Endothelial cell of umbilical vein (primary cell): ENCODE results near the gene UBAC1. TPM values are rescaled to one million over a fixed set of nuclear protein-coding genes. Genes with fewer than 3 reads are reported as not detected.

Experiments used
- BruUV-seq: library from RNA; stranded (reverse); fragments of 400-500 nt; replicated peaks from 2 replicates; lab custom pipeline; 2021; lab: Mats Ljungman, UMichigan
- CTCF ChIA-PET: fragments of 300-600, 350-600 bp; sonication (Branson Sonifier 250); formaldehyde crosslinking; loops from one replicate; lab custom pipeline; 2021; ENCODE audit warnings: antibody characterized with exemption, inconsistent platforms; lab: Charles Lee
- POLR2A ChIA-PET: fragments of 300-600, 350-600 bp; sonication (Branson Sonifier 250); formaldehyde crosslinking; loops from one replicate; lab custom pipeline; 2021; ENCODE audit warnings: antibody characterized with exemption, inconsistent platforms; lab: Charles Lee
- DNase-seq: peaks from one replicate; pipeline ENCODE4 v3.0.0-alpha.2; 2011; ENCODE audit warnings: low read depth, low spot score
- FAIRE-seq: peaks from 2 replicates; lab custom pipeline; 2011; peaks lifted over from hg19 to GRCh38; lab: Jason Lieb, UNC
- H2AFZ ChIP-seq: 2 replicates; pipeline ENCODE4 v1.6.0; 2012; ENCODE audit warnings: low read depth, low read length, control low read depth, inconsistent platforms
- H3K27ac ChIP-seq: 2 replicates; pipeline ENCODE4 v1.5.1; 2011; ENCODE audit warnings: low read depth, mild to moderate bottlenecking, control low read depth, low read length, moderate library complexity; ENCODE audit not compliant: insufficient read depth
- H3K27me3 ChIP-seq, 2 experiments: 2 replicates each; pipeline versions ENCODE4 v1.6.0 to v1.6.1; 2011; ENCODE audit warnings: low read length in 2 of 2, mixed read lengths in 1 of 2; ENCODE audit not compliant: control insufficient read depth in 2 of 2, insufficient read depth in 2 of 2
- H3K36me3 ChIP-seq, 2 experiments: 2 replicates in 1 of 2; 3 replicates in 1 of 2; pipeline ENCODE4 v1.5.1; 2011; ENCODE audit warnings: low read length in 2 of 2, mild to moderate bottlenecking in 1 of 2, moderate library complexity in 1 of 2; ENCODE audit not compliant: control insufficient read depth in 2 of 2, insufficient read depth in 2 of 2; ENCODE audit errors: extremely low read depth in 1 of 2
- H3K4me1 ChIP-seq: 3 replicates; pipeline ENCODE4 v1.5.1; 2011; ENCODE audit warnings: mild to moderate bottlenecking, low read length; ENCODE audit not compliant: control insufficient read depth, insufficient read depth; ENCODE audit errors: extremely low read depth
- H3K4me2 ChIP-seq: 2 replicates; pipeline ENCODE4 v1.6.1; 2011; ENCODE audit warnings: low read length, control low read depth, mixed read lengths; ENCODE audit not compliant: insufficient read depth
- H3K4me3 ChIP-seq, 3 experiments: fragments of 200-600 bp in 1 of 3; sonication (generic), shearing (Covaris generic) in 1 of 3; replicated peaks in 1 of 3; 2 replicates each; pipeline ENCODE4 v1.5.1; 2011 to 2016; ENCODE audit warnings: control low read depth in 3 of 3, low read length in 3 of 3, mild to moderate bottlenecking in 2 of 3, inconsistent platforms in 1 of 3, low read depth in 1 of 3, moderate library complexity in 1 of 3; ENCODE audit not compliant: insufficient read depth in 1 of 3
- H3K79me2 ChIP-seq: 2 replicates; pipeline ENCODE4 v1.6.0; 2012; ENCODE audit warnings: low read length, inconsistent platforms; ENCODE audit not compliant: control insufficient read depth, insufficient read depth
- H3K9ac ChIP-seq: replicated peaks from 2 replicates; pipeline ENCODE3; 2011; ENCODE audit warnings: low read length, control low read depth; ENCODE audit not compliant: insufficient read depth; ENCODE audit errors: extremely low read depth
- H3K9me1 ChIP-seq: replicated peaks from 3 replicates; pipeline ENCODE4 v1.6.0; 2011; ENCODE audit warnings: mild to moderate bottlenecking, low read length; ENCODE audit not compliant: control insufficient read depth, insufficient read depth; ENCODE audit errors: extremely low read depth
- H3K9me3 ChIP-seq: replicated peaks from 2 replicates; pipeline ENCODE4 v1.5.1; 2012; ENCODE audit warnings: low read length, inconsistent platforms; ENCODE audit not compliant: control insufficient read depth, insufficient read depth
- H4K20me1 ChIP-seq: replicated peaks from 2 replicates; pipeline ENCODE3; 2011; ENCODE audit warnings: mild to moderate bottlenecking, low read length; ENCODE audit not compliant: control insufficient read depth, insufficient read depth; ENCODE audit errors: extremely low read depth
- EZH2 ChIP-seq: IDR thresholded peaks from 2 replicates; pipeline ENCODE4 v1.6.1; 2012; ENCODE audit warnings: borderline replicate concordance, low read depth, mild to moderate bottlenecking, moderate library complexity, low read length, inconsistent platforms; ENCODE audit not compliant: severe bottlenecking
- FOS ChIP-seq: IDR thresholded peaks from 2 replicates; pipeline ENCODE4 v1.6.1; 2011; ENCODE audit warnings: mild to moderate bottlenecking, low read length, moderate library complexity, borderline replicate concordance; ENCODE audit not compliant: insufficient read depth
- GATA2 ChIP-seq: IDR thresholded peaks from 2 replicates; pipeline ENCODE4 v1.7.0; 2011; ENCODE audit warnings: low read depth, mild to moderate bottlenecking, moderate library complexity, mixed read lengths, low read length; ENCODE audit not compliant: insufficient read length, insufficient read depth
- JUN ChIP-seq: IDR thresholded peaks from 2 replicates; pipeline ENCODE4 v1.6.1; 2011; ENCODE audit warnings: borderline replicate concordance, low read depth; ENCODE audit not compliant: insufficient read length, insufficient read depth
- MAX ChIP-seq: IDR thresholded peaks from 2 replicates; pipeline ENCODE4 v1.6.1; 2011; ENCODE audit not compliant: insufficient read depth, insufficient read length
- MYC ChIP-seq: IDR thresholded peaks from one replicate; pipeline ENCODE4 v1.6.1; 2011; ENCODE audit warnings: mild to moderate bottlenecking, low read depth, low read length
- POLR2A ChIP-seq: IDR thresholded peaks from 2 replicates; pipeline ENCODE4 v1.6.1; 2012; ENCODE audit warnings: low read depth, mild to moderate bottlenecking, control low read depth, low read length
- POLR2AphosphoS5 ChIP-seq: IDR thresholded peaks from 2 replicates; pipeline ENCODE4 v1.6.1; 2012; ENCODE audit warnings: low read depth, mild to moderate bottlenecking, control low read depth, low read length, moderate library complexity; ENCODE audit not compliant: insufficient read depth
- dilution Hi-C: fragments of 300-500 bp; cut with MboI; formaldehyde crosslinking; loops from one replicate; pipeline ENCODE4 v1.15.0; 2019; ENCODE audit warnings: low sequenced_read_pairs; ENCODE audit not compliant: extremely low pct_ligation_motif_present
- intact Hi-C: fragments of 100-400 bp; cut with micrococcal nuclease; formaldehyde crosslinking; loops from one replicate; pipeline ENCODE4 v1.10.0; 2022
- polyA plus RNA-seq, 4 experiments: library from polyadenylated mRNA; depleted of rRNA in 3 of 4; stranded (reverse) in 3 of 4; unstranded in 1 of 4; fragments of >200 nt; gene quantifications; 2 replicates each; pipeline versions ENCODE4 v1.2.1 to v1.2.3, GENCODE V29; 2011 to 2012; ENCODE audit warnings: missing spikeins in 1 of 4
- total RNA-seq: library from RNA; stranded (reverse); gene quantifications from 2 replicates; pipeline ENCODE4 v1.2.3, GENCODE V29; 2021
- TF ChIP-seq, protein P1 (sequence below), 2 donors: IDR thresholded peaks; 1 replicate in 1 of 2; 2 replicates in 1 of 2; pipeline ENCODE4 v1.5.1; 2011; ENCODE audit warnings: low read length in 2 of 2, mild to moderate bottlenecking in 2 of 2, moderate library complexity in 2 of 2, control low read depth in 1 of 2, inconsistent platforms in 1 of 2, low read depth in 1 of 2; ENCODE audit not compliant: insufficient read depth in 1 of 2; ENCODE audit errors: extremely low read depth in 1 of 2

Gene UBAC1
- total and polyA plus RNA-seq, 2 donors (not counting 3 experiments of a cell fraction or from before 2014, with no cell fraction given), result 39.5 to 56.7 TPM

GRCh38 chr9:135995816-135996215 is 34.6 kb upstream of the UBAC1 start:
- no peaks in the 10 kb centered on the region for H3K79me2 ChIP-seq
- DNase-seq, result no peak
- intact Hi-C loops, result no loop called here
- no peak overlapping the region for H3K9ac ChIP-seq
- POLR2A ChIA-PET, result no interaction called here
- H3K4me2 ChIP-seq, result no peak overlapping the region
- no peaks in the 10 kb centered on the region for H4K20me1 ChIP-seq
- H3K9me3 ChIP-seq, result no peaks in the 10 kb centered on the region
- CTCF ChIA-PET, result interaction anchor here (1.1 to 1.4 kb wide), 2 partner anchors 36 to 94 kb away, joined by 3 to 4 read pairs; no protein-coding TSS in a partner anchor
- no peak overlapping the region for H3K4me3 ChIP-seq
- no peak overlapping the region for H3K27ac ChIP-seq
- no peaks in the 10 kb centered on the region for H3K36me3 ChIP-seq
- TF ChIP-seq, protein P1, sequence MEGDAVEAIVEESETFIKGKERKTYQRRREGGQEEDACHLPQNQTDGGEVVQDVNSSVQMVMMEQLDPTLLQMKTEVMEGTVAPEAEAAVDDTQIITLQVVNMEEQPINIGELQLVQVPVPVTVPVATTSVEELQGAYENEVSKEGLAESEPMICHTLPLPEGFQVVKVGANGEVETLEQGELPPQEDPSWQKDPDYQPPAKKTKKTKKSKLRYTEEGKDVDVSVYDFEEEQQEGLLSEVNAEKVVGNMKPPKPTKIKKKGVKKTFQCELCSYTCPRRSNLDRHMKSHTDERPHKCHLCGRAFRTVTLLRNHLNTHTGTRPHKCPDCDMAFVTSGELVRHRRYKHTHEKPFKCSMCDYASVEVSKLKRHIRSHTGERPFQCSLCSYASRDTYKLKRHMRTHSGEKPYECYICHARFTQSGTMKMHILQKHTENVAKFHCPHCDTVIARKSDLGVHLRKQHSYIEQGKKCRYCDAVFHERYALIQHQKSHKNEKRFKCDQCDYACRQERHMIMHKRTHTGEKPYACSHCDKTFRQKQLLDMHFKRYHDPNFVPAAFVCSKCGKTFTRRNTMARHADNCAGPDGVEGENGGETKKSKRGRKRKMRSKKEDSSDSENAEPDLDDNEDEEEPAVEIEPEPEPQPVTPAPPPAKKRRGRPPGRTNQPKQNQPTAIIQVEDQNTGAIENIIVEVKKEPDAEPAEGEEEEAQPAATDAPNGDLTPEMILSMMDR (IDR thresholded peaks at IDR 0.05; ENCODE audit: extremely low read depth in 1 of 2, insufficient read depth in 1 of 2, low read depth in 1 of 2, low read length in 2 of 2), result no peak
- no peak for TF ChIP-seq MAX
- TF ChIP-seq MYC, result no peak
- no peak for TF ChIP-seq POLR2AphosphoS5
- no peak for TF ChIP-seq POLR2A
- TF ChIP-seq GATA2, result no peak
- TF ChIP-seq EZH2, result no peak
- no peak for TF ChIP-seq FOS
- no peak for TF ChIP-seq JUN
- no TSS peak for BruUV-seq
- no peaks in the 10 kb centered on the region for H3K9me1 ChIP-seq
- peaks cover 22% of the 10 kb centered on the region for H3K4me1 ChIP-seq
- dilution Hi-C loops, result no loop called here
- H2AFZ ChIP-seq, result no peak overlapping the region
- FAIRE-seq, result no peak
- H3K27me3 ChIP-seq, result no peaks in the 10 kb centered on the region
